Gastrocnemius medialis (tissue), 4 donors: ENCODE data around the gene HECTD2. TPM values are rescaled to one million over a fixed set of nuclear protein-coding genes. Genes with fewer than 3 reads are reported as not detected.

Experiments used
- ATAC-seq, 2 donors: fragments of 150-250 bp; one replicate each; pipeline ENCODE4 v1.9.1; 2016
- DNase-seq, 2 donors: peaks; one replicate each; pipeline ENCODE4 v3.0.0-alpha.2; 2019
- H3K27ac ChIP-seq, 4 donors: fragments of 200-600 bp; sonication (generic); 1 replicate in 1 of 4; 2 replicates in 3 of 4; pipeline ENCODE4 v1.5.1; 2016 to 2018; ENCODE audit warnings: mild to moderate bottlenecking in 2 of 4, moderate library complexity in 1 of 4
- H3K27me3 ChIP-seq, 3 donors: fragments of 200-600 bp; sonication (generic) in 2 of 3; 1 replicate in 1 of 3; 2 replicates in 2 of 3; pipeline versions ENCODE4 v1.5.1 to v1.6.0; 2016 to 2019; ENCODE audit warnings: mild to moderate bottlenecking in 1 of 3, moderate library complexity in 1 of 3
- H3K36me3 ChIP-seq, 2 donors: fragments of 200-600 bp; sonication (generic) in 1 of 2; one replicate each; pipeline ENCODE4 v1.5.1; 2017 to 2018
- H3K4me1 ChIP-seq, 2 donors: fragments of 200-600 bp; sonication (generic) in 1 of 2; one replicate each; pipeline ENCODE4 v1.5.1; 2016 to 2017; ENCODE audit warnings: mild to moderate bottlenecking in 2 of 2
- H3K4me3 ChIP-seq, 4 donors: fragments of 200-600 bp; sonication (generic) in 3 of 4; 1 replicate in 1 of 4; 2 replicates in 3 of 4; pipeline ENCODE4 v1.5.1; 2016 to 2019; ENCODE audit warnings: mild to moderate bottlenecking in 2 of 4
- H3K9me3 ChIP-seq, 3 donors: fragments of 200-600 bp; sonication (generic) in 2 of 3; 1 replicate in 1 of 3; 2 replicates in 2 of 3; pipeline ENCODE4 v1.5.1; 2016 to 2019
- POLR2A ChIP-seq, 2 donors: fragments of 450-650 bp; IDR thresholded peaks; one replicate each; pipeline ENCODE4 v1.6.1; 2017; ENCODE audit warnings: antibody characterized with exemption in 2 of 2, mild to moderate bottlenecking in 2 of 2, moderate library complexity in 2 of 2
- in situ Hi-C, 4 donors: fragments of 200-750 bp; cut with MboI; loops; one replicate each; pipeline versions ENCODE4 v1.15.0 to v1.8.0; 2017; ENCODE audit warnings: low sequenced_read_pairs in 4 of 4
- intact Hi-C: fragments of 100-400 bp; cut with DNase I; formaldehyde crosslinking; loops from one replicate; pipeline ENCODE4 v1.15.1; 2023; ENCODE audit warnings: low total_unique reads
- total RNA-seq, 4 donors: library from RNA; depleted of rRNA; stranded (reverse); fragments of >200 nt; gene quantifications; one replicate each; pipeline versions ENCODE4 v1.1.0 to v1.2.3, GENCODE V29; 2016
- TF ChIP-seq, protein P1 (sequence below), 5 experiments: fragments of 450-650 bp in 3 of 5; fragments of 200-600 bp in 2 of 5; sonication (generic) in 2 of 5; IDR thresholded peaks in 4 of 5; conservative IDR thresholded peaks in 1 of 5; 1 replicate in 4 of 5; 2 replicates in 1 of 5; pipeline ENCODE4 v1.5.1; 2016 to 2019; ENCODE audit warnings: antibody characterized with exemption in 5 of 5, mild to moderate bottlenecking in 3 of 5, moderate library complexity in 3 of 5

Gene HECTD2
- total RNA-seq, 4 donors from 2014 or later = 1.9 to 7.9 (median 3.9) TPM

DNA sequence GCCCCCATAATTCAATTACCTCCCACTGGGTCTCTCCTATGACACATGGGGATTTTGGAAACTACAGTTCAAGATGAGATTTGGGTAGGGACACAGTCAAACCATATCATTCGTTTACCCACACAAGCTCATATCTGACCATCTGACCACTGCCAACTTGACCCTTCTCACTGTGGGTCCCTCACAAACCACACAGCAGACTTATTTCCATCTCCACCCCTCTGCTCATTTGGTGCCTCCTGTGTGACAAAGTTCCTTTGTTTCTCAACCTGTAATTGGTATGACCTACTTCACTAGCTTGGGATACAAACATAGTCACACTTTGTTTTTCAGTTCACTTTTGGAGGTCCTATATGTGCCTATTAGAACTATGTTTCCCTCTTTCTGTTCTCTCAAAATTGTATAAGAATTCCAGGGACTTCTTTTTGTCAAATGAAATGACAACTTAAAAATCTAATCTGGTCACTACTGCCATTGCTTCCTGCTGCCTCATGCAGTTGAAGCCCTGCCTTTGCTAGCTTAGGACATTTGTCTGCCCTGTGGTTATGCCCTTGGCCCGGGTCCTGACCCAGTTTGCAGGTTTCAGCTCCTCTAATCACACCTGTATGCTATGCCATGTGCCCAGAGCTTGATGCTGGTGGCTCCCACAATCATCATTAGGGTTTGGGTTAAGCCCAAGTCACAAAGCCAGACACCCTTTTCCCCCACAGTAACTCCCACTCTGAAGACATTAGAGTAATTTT is 152.9 kb downstream of the HECTD2 start:
- Histone ChIP-seq H3K27ac (peak overlapping the region; percentile 70 to 80 (median 75)), H3K9me3 (no peaks in the 10 kb centered on the region), H3K4me3 (no peak overlapping the region), H3K4me1 (peaks cover 31 to 39% of the 10 kb centered on the region in 2 donors), H3K36me3 (no peaks in the 10 kb centered on the region), H3K27me3 (no peaks in the 10 kb centered on the region)
- intact Hi-C loops = no loop called here
- in situ Hi-C loops = no loop called here
- TF ChIP-seq, protein P1, sequence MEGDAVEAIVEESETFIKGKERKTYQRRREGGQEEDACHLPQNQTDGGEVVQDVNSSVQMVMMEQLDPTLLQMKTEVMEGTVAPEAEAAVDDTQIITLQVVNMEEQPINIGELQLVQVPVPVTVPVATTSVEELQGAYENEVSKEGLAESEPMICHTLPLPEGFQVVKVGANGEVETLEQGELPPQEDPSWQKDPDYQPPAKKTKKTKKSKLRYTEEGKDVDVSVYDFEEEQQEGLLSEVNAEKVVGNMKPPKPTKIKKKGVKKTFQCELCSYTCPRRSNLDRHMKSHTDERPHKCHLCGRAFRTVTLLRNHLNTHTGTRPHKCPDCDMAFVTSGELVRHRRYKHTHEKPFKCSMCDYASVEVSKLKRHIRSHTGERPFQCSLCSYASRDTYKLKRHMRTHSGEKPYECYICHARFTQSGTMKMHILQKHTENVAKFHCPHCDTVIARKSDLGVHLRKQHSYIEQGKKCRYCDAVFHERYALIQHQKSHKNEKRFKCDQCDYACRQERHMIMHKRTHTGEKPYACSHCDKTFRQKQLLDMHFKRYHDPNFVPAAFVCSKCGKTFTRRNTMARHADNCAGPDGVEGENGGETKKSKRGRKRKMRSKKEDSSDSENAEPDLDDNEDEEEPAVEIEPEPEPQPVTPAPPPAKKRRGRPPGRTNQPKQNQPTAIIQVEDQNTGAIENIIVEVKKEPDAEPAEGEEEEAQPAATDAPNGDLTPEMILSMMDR (IDR thresholded peaks at IDR 0.05 in 4 of 5, conservative IDR thresholded peaks at IDR 0.05 in 1 of 5) = no peak
- TF ChIP-seq POLR2A (IDR thresholded peaks at IDR 0.05) = no peak
- peak in 1 of 2 donors; percentile 47 for DNase-seq
- ATAC-seq = peak; percentile 50 to 53

DNA sequence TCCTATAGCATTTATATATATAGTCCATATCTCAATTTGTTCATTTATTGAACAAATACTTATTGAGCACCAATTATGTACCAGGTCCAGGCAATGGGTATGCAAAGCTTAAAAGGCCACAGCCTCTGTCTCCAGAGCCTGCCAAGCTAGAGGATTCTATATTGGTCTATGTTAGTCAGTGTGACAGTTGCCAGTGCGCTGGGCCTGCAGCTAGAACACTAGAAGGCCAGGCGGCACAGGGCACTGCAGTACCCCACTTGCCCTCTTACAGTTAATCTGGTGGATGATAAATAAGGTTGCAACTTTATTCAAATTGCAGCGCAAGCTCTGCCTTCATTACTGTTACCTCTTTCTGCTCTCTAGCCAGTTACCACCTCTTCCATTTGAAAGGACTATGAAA is 153.9 kb downstream of the HECTD2 start:
- TF ChIP-seq, protein P1 (IDR thresholded peaks at IDR 0.05 in 4 of 5, conservative IDR thresholded peaks at IDR 0.05 in 1 of 5) = peak; percentile 37 to 56 (median 41)
- TF ChIP-seq POLR2A (IDR thresholded peaks at IDR 0.05) = no peak
- no peak overlapping the region for H3K4me3 ChIP-seq
- no peaks in the 10 kb centered on the region for H3K9me3 ChIP-seq
- H3K36me3 ChIP-seq = no peaks in the 10 kb centered on the region
- H3K4me1 ChIP-seq = peaks cover 31 to 35% of the 10 kb centered on the region in 2 donors
- H3K27me3 ChIP-seq = no peaks in the 10 kb centered on the region
- peak overlapping the region; percentile 70 to 80 (median 75) for H3K27ac ChIP-seq
- intact Hi-C loops (loop anchor here (2.0 kb wide), 1 partner anchor 69 kb away; the partner anchor contains the start of gene PPP1R3C), in situ Hi-C loops (no loop called here)
- DNase-seq (peak; percentile 60 to 89), ATAC-seq (peak; percentile 93)

Other genes with a start within 250 kb of the HECTD2 start
- gene PCGF5, start 189.7 kb upstream of the HECTD2 start, total RNA-seq = 10 to 100 TPM; 46.2 to 63.5 (median 49.1) TPM
- gene PPP1R3C, start 222.7 kb downstream of the HECTD2 start, total RNA-seq = 10 to 100 TPM in 3 of 4 donors, 1 to 10 TPM in 1; 6.6 to 90.7 (median 65.5) TPM